K562 (cell line): Measurements from ENCODE around the gene HYOU1. TPM values are rescaled to one million over a fixed set of nuclear protein-coding genes. Genes with fewer than 3 reads are reported as not detected.

Experiments
- JUNB ChIP-seq: fragments of 450-650 bp; formaldehyde crosslinking; conservative IDR thresholded peaks from 2 replicates; pipeline ENCODE4 v1.4.0; 2020; ENCODE audit warnings: mild to moderate bottlenecking
- MYC ChIP-seq, 2 experiments: fragments of 250-450 bp in 1 of 2; sonication (Bioruptor Pico) in 1 of 2; IDR thresholded peaks; 2 replicates each; pipeline versions ENCODE4 v1.5.1 to v1.6.1; 2012 to 2021; ENCODE audit warnings: low read depth in 2 of 2, borderline replicate concordance in 1 of 2, improper control_type of control experiment in 1 of 2, low read length in 1 of 2, mild to moderate bottlenecking in 1 of 2, moderate library complexity in 1 of 2
- NR2C2 ChIP-seq, 2 experiments: fragments of 200-800 bp in 1 of 2; sonication (Bioruptor generic) in 1 of 2; sonication (generic) in 1 of 2; formaldehyde crosslinking in 1 of 2; IDR thresholded peaks; 2 replicates each; pipeline versions ENCODE4 v1.6.1 to v1.8.0; 2016 to 2022; ENCODE audit warnings: mild to moderate bottlenecking in 1 of 2, missing compliant biosample characterization in 1 of 2, missing genetic modification characterization in 1 of 2, missing genetic modification reagents in 1 of 2
- POLR2H ChIP-seq: IDR thresholded peaks from 2 replicates; pipeline ENCODE4 v1.6.1; 2016; ENCODE audit warnings: missing genetic modification characterization, low read depth, mild to moderate bottlenecking, control low read depth, missing compliant biosample characterization, moderate library complexity
- RBBP5 ChIP-seq: fragments of 200-600 bp; sonication (generic); IDR thresholded peaks from 2 replicates; pipeline ENCODE4 v1.6.1; 2012; ENCODE audit warnings: borderline replicate concordance, mild to moderate bottlenecking, low read length, control low read depth, inconsistent platforms; ENCODE audit not compliant: insufficient read depth, poor library complexity, severe bottlenecking
- polyA plus RNA-seq, 8 experiments: library from polyadenylated mRNA; depleted of rRNA in 4 of 8; stranded (reverse) in 5 of 8; unstranded in 3 of 8; fragments of >200 nt; fragmentation: Nextera tagmentation in 2 of 8; fragmentation: Illumina TruSeq in 1 of 8; extraction: Ambion mirVana in 2 of 8; extraction: Trizol in 1 of 8; gene quantifications; 2 replicates each; pipeline versions ENCODE4 v1.2.1 to v1.2.3, GENCODE V29; 2011 to 2014; ENCODE audit warnings: inconsistent platforms in 1 of 8, missing spikeins in 1 of 8
- total RNA-seq, 7 experiments: library from RNA; depleted of rRNA in 6 of 7; stranded (reverse); fragments of >200 nt in 6 of 7; fragmentation: Illumina TruSeq in 2 of 7; extraction: Trizol in 2 of 7; gene quantifications; 2 replicates each; pipeline versions ENCODE4 v1.2.1 to v1.2.3, GENCODE V29; 2011 to 2021; ENCODE audit warnings: low replicate concordance in 1 of 7
- TF ChIP-seq, protein P1 (sequence below): fragments of 450-650 bp; IDR thresholded peaks from 2 replicates; pipeline ENCODE4 v1.6.1; 2016; ENCODE audit warnings: low read depth
- TF ChIP-seq, protein P2 (sequence below): fragments of 250-450 bp; sonication (Bioruptor Pico); IDR thresholded peaks from 2 replicates; pipeline ENCODE4 v1.8.0; 2021; ENCODE audit warnings: moderate library complexity, mild to moderate bottlenecking, inconsistent platforms
- TF ChIP-seq, protein P3 (sequence below): fragments of 250-450 bp; sonication (Bioruptor Pico); IDR thresholded peaks from 2 replicates; pipeline ENCODE4 v1.4.0; 2020

HYOU1 gene
- total and polyA plus RNA-seq, 9 of the 15 experiments (the other 6 are each of a cell fraction or from before 2014, with no cell fraction given): 19.5 to 197 (median 128) TPM

DNA sequence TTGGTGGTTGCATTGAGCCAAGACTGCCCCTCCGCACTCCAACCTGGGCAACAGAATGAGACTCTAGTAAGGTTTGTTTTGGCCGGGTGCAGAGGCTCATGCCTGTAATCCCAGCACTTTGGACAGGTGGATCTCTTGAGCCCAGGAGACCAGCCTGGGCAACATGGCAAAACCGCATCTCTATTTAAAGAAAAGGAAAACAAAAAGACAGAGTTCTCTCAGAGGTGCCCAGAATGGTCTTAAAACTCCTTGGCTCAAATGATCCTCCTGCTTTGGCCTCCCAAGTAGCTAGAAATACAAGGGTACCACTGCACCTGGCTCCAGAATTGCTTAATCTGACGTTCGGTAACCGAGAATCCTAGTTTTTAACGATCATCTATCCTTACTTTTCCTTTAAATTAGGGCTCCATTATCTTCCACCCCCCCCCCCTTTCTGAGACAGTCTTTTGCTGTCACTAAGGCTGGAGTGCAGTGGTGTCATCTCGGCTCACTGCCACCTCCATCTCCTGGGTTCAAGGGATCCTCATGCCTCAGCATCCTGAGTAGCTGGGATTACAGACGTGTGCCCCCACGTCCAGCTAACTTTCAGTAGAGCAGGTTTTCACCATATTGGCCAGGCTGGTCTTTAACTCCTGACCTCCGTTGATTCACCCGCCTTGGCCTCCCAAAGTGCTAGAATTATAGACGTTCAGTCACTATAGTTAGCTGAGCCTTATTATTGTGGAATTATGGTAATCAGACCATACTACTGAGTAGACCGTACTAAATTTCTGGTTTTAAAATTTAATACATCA is 40.6 kb downstream of the HYOU1 start (continued):
- TF ChIP-seq RBBP5 (no peak), JUNB (CRISPR knock-in tag) (no peak), NR2C2 (CRISPR knock-in tag; IDR thresholded peaks at IDR 0.05) (no peak), NR2C2 (tag; IDR thresholded peaks at IDR 0.05) (no peak), POLR2H (0 out of 2 replicates have a peak, but pooled peaks have one; percentile 38), MYC (IDR thresholded peaks at IDR 0.05; ENCODE audit: low read depth, low read length) (no peak), MYC (CRISPR knock-in tag; IDR thresholded peaks at IDR 0.05; ENCODE audit: borderline replicate concordance, low read depth) (no peak)
- TF ChIP-seq, protein P1, sequence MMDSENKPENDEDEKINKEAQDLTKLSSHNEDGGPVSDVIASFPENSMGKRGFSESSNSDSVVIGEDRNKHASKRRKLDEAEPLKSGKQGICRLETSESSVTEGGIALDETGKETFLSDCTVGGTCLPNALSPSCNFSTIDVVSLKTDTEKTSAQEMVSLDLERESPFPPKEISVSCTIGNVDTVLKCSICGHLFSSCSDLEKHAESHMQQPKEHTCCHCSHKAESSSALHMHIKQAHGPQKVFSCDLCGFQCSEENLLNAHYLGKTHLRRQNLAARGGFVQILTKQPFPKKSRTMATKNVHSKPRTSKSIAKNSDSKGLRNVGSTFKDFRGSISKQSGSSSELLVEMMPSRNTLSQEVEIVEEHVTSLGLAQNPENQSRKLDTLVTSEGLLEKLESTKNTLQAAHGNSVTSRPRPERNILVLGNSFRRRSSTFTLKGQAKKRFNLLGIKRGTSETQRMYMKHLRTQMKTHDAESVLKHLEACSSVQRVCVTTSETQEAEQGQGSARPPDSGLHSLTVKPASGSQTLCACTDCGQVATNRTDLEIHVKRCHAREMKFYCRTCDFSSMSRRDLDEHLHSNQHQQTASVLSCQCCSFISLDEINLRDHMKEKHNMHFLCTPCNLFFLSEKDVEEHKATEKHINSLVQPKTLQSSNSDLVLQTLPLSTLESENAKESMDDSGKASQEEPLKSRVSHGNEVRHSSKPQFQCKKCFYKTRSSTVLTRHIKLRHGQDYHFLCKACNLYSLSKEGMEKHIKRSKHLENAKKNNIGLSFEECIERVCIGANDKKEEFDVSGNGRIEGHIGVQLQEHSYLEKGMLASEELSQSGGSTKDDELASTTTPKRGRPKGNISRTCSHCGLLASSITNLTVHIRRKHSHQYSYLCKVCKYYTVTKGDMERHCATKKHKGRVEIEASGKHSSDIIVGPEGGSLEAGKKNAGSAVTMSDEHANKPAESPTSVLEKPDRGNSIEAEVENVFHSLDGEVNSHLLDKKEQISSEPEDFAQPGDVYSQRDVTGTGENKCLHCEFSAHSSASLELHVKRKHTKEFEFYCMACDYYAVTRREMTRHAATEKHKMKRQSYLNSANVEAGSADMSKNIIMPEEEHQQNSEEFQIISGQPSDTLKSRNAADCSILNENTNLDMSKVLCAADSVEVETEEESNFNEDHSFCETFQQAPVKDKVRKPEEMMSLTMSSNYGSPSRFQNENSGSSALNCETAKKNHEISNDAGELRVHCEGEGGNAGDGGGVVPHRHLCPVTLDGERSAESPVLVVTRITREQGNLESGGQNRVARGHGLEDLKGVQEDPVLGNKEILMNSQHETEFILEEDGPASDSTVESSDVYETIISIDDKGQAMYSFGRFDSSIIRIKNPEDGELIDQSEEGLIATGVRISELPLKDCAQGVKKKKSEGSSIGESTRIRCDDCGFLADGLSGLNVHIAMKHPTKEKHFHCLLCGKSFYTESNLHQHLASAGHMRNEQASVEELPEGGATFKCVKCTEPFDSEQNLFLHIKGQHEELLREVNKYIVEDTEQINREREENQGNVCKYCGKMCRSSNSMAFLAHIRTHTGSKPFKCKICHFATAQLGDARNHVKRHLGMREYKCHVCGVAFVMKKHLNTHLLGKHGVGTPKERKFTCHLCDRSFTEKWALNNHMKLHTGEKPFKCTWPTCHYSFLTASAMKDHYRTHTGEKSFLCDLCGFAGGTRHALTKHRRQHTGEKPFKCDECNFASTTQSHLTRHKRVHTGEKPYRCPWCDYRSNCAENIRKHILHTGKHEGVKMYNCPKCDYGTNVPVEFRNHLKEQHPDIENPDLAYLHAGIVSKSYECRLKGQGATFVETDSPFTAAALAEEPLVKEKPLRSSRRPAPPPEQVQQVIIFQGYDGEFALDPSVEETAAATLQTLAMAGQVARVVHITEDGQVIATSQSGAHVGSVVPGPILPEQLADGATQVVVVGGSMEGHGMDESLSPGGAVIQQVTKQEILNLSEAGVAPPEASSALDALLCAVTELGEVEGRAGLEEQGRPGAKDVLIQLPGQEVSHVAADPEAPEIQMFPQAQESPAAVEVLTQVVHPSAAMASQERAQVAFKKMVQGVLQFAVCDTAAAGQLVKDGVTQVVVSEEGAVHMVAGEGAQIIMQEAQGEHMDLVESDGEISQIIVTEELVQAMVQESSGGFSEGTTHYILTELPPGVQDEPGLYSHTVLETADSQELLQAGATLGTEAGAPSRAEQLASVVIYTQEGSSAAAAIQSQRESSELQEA: no peak
- TF ChIP-seq, protein P2, sequence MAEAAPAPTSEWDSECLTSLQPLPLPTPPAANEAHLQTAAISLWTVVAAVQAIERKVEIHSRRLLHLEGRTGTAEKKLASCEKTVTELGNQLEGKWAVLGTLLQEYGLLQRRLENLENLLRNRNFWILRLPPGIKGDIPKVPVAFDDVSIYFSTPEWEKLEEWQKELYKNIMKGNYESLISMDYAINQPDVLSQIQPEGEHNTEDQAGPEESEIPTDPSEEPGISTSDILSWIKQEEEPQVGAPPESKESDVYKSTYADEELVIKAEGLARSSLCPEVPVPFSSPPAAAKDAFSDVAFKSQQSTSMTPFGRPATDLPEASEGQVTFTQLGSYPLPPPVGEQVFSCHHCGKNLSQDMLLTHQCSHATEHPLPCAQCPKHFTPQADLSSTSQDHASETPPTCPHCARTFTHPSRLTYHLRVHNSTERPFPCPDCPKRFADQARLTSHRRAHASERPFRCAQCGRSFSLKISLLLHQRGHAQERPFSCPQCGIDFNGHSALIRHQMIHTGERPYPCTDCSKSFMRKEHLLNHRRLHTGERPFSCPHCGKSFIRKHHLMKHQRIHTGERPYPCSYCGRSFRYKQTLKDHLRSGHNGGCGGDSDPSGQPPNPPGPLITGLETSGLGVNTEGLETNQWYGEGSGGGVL (CRISPR knock-in tag): no peak
- TF ChIP-seq, protein P3, sequence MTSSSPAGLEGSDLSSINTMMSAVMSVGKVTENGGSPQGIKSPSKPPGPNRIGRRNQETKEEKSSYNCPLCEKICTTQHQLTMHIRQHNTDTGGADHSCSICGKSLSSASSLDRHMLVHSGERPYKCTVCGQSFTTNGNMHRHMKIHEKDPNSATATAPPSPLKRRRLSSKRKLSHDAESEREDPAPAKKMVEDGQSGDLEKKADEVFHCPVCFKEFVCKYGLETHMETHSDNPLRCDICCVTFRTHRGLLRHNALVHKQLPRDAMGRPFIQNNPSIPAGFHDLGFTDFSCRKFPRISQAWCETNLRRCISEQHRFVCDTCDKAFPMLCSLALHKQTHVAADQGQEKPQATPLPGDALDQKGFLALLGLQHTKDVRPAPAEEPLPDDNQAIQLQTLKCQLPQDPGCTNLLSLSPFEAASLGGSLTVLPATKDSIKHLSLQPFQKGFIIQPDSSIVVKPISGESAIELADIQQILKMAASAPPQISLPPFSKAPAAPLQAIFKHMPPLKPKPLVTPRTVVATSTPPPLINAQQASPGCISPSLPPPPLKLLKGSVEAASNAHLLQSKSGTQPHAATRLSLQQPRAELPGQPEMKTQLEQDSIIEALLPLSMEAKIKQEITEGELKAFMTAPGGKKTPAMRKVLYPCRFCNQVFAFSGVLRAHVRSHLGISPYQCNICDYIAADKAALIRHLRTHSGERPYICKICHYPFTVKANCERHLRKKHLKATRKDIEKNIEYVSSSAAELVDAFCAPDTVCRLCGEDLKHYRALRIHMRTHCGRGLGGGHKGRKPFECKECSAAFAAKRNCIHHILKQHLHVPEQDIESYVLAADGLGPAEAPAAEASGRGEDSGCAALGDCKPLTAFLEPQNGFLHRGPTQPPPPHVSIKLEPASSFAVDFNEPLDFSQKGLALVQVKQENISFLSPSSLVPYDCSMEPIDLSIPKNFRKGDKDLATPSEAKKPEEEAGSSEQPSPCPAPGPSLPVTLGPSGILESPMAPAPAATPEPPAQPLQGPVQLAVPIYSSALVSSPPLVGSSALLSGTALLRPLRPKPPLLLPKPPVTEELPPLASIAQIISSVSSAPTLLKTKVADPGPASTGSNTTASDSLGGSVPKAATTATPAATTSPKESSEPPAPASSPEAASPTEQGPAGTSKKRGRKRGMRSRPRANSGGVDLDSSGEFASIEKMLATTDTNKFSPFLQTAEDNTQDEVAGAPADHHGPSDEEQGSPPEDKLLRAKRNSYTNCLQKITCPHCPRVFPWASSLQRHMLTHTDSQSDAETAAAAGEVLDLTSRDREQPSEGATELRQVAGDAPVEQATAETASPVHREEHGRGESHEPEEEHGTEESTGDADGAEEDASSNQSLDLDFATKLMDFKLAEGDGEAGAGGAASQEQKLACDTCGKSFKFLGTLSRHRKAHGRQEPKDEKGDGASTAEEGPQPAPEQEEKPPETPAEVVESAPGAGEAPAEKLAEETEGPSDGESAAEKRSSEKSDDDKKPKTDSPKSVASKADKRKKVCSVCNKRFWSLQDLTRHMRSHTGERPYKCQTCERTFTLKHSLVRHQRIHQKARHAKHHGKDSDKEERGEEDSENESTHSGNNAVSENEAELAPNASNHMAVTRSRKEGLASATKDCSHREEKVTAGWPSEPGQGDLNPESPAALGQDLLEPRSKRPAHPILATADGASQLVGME: no peak
